Measurements from ENCODE around the gene HBD.

GRCh38 chr11:5281596-5281995 is 47.3 kb upstream of the HBD start:
- TF ChIP-seq CTCF (IDR thresholded peaks at IDR 0.05) (no peak), NFIC (IDR thresholded peaks at IDR 0.05; ENCODE audit: borderline replicate concordance) (no peak), MAX (IDR thresholded peaks at IDR 0.05; ENCODE audit: low read depth) (no peak), EP300 (IDR thresholded peaks at IDR 0.05; ENCODE audit: borderline replicate concordance in 1 of 2, low read depth in 1 of 2, low read length in 1 of 2) (no peak), RAD21 (IDR thresholded peaks at IDR 0.05; ENCODE audit: low read length) (no peak), USF1 (IDR thresholded peaks at IDR 0.05; ENCODE audit: borderline replicate concordance, low read depth) (no peak), FOXM1 (IDR thresholded peaks at IDR 0.05; ENCODE audit: low read depth) (no peak), PBX3 (IDR thresholded peaks at IDR 0.05) (no peak), RXRA (IDR thresholded peaks at IDR 0.05; ENCODE audit: borderline replicate concordance, low read depth) (no peak), FOXJ3 (CRISPR knock-in tag; IDR thresholded peaks at IDR 0.05) (no peak), USF2 (IDR thresholded peaks at IDR 0.05; ENCODE audit: borderline replicate concordance, low read depth, low read length) (no peak), TCF12 (IDR thresholded peaks at IDR 0.05) (no peak)

All from SK-N-SH (cell line).